Fibroblast of lung (primary cell): Measurements from ENCODE around the gene RHOT1.

Source experiments
- CTCF ChIP-seq, 2 donors: IDR thresholded peaks in 1 of 2; conservative IDR thresholded peaks in 1 of 2; 1 replicate in 1 of 2; 2 replicates in 1 of 2; pipeline ENCODE4 v1.5.1; 2011 to 2012; ENCODE audit warnings: low read length in 2 of 2, control low read depth in 1 of 2, inconsistent platforms in 1 of 2, low read depth in 1 of 2, mild to moderate bottlenecking in 1 of 2
- EZH2 ChIP-seq: IDR thresholded peaks from 2 replicates; pipeline ENCODE4 v1.5.1; 2012; ENCODE audit warnings: low read length, control low read depth, mild to moderate bottlenecking; ENCODE audit errors: missing control alignments

- TF ChIP-seq CTCF (conservative IDR thresholded peaks at IDR 0.05 in 1 of 2, IDR thresholded peaks at IDR 0.05 in 1 of 2; ENCODE audit: low read depth in 1 of 2, low read length in 2 of 2) (no peak), EZH2 (no peak)
These were observed 114.4 kb downstream of the RHOT1 start for GRCh38 chr17:32256701-32257019.
